PFSK-1 (cell line): ENCODE results near the gene HHAT.

ENCODE experiments used
- FOXP2 ChIP-seq: optimal IDR thresholded peaks from 2 replicates; pipeline ENCODE3; 2011; ENCODE audit warnings: borderline replicate concordance, control low read depth, inconsistent platforms; ENCODE audit not compliant: insufficient read depth; ENCODE audit errors: extremely low read length, extremely low read depth
- POLR2AphosphoS5 ChIP-seq: IDR thresholded peaks from 2 replicates; pipeline ENCODE4 v1.6.1; 2012; ENCODE audit warnings: low read depth, mild to moderate bottlenecking, control low read depth, low read length, moderate library complexity
- TAF1 ChIP-seq: IDR thresholded peaks from 2 replicates; pipeline ENCODE4 v1.6.1; 2012; ENCODE audit warnings: low read length, control low read depth, borderline replicate concordance; ENCODE audit not compliant: insufficient read depth
- TF ChIP-seq, protein P1 (sequence below), 2 experiments: IDR thresholded peaks; 2 replicates each; pipeline versions ENCODE4 v1.6.1 to v1.8.0; 2011 to 2012; ENCODE audit warnings: low read depth in 2 of 2, low read length in 2 of 2, control low read depth in 1 of 2, inconsistent platforms in 1 of 2, mild to moderate bottlenecking in 1 of 2, moderate library complexity in 1 of 2; ENCODE audit not compliant: insufficient read depth in 1 of 2

DNA sequence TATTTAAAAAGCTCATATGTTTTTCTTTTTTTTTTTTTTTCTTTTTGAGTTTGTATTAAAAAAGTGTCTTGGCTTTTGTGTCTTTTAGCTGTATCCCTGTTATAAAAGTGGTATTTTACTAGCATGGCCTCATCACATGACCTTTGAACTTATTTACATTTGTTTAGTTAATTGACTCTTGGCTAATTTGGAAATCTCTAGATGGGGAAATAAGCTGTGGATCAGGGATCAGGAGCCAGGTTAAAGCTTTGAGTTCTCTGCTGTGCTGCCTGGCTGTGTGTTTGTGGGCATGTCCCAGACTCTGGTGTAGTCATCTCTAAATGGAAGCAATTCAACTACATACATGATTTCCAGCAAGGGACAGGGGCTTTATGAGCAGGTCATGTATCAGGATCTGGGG is 56.5 kb downstream of the HHAT start:
- TF ChIP-seq POLR2AphosphoS5, result no peak
- no peak for TF ChIP-seq TAF1
- TF ChIP-seq, protein P1, sequence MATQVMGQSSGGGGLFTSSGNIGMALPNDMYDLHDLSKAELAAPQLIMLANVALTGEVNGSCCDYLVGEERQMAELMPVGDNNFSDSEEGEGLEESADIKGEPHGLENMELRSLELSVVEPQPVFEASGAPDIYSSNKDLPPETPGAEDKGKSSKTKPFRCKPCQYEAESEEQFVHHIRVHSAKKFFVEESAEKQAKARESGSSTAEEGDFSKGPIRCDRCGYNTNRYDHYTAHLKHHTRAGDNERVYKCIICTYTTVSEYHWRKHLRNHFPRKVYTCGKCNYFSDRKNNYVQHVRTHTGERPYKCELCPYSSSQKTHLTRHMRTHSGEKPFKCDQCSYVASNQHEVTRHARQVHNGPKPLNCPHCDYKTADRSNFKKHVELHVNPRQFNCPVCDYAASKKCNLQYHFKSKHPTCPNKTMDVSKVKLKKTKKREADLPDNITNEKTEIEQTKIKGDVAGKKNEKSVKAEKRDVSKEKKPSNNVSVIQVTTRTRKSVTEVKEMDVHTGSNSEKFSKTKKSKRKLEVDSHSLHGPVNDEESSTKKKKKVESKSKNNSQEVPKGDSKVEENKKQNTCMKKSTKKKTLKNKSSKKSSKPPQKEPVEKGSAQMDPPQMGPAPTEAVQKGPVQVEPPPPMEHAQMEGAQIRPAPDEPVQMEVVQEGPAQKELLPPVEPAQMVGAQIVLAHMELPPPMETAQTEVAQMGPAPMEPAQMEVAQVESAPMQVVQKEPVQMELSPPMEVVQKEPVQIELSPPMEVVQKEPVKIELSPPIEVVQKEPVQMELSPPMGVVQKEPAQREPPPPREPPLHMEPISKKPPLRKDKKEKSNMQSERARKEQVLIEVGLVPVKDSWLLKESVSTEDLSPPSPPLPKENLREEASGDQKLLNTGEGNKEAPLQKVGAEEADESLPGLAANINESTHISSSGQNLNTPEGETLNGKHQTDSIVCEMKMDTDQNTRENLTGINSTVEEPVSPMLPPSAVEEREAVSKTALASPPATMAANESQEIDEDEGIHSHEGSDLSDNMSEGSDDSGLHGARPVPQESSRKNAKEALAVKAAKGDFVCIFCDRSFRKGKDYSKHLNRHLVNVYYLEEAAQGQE (IDR thresholded peaks at IDR 0.05; ENCODE audit: insufficient read depth in 1 of 2, low read depth in 2 of 2, low read length in 2 of 2), result no peak
- TF ChIP-seq FOXP2, result no peak
